Testis (tissue), 2 donors: ENCODE data around the gene GPC6.

ENCODE experiments used
- POLR2A ChIP-seq: fragments of 450-650 bp; IDR thresholded peaks from one replicate; pipeline ENCODE4 v1.6.1; 2017; ENCODE audit warnings: antibody characterized with exemption, mild to moderate bottlenecking, moderate library complexity
- TF ChIP-seq, protein P1 (sequence below), 3 experiments: fragments of 450-650 bp in 2 of 3; fragments of 200-600 bp in 1 of 3; sonication (generic) in 1 of 3; IDR thresholded peaks; one replicate each; pipeline ENCODE4 v1.5.1; 2016 to 2019; ENCODE audit warnings: antibody characterized with exemption in 3 of 3, mild to moderate bottlenecking in 2 of 3, moderate library complexity in 1 of 3

DNA sequence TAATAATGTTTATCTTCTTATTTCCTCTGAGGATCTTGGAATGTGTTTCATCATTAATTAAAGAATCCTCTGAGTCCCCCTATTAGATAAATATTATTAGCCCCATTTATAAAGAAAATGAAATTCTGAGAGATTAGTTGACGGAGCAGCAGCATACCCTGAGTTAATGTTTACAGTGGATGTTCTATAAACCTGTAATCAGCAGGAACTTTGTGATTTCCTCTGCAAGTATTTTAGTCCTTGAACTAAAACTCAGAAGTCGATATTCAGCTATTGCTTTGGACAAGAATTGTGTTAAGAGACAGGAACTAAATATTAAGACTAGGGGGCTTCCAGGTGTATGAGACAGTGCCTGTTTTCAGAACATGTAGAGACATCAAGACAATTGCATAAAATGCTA, 1009.5 kb downstream of the GPC6 start:
- TF ChIP-seq, protein P1, sequence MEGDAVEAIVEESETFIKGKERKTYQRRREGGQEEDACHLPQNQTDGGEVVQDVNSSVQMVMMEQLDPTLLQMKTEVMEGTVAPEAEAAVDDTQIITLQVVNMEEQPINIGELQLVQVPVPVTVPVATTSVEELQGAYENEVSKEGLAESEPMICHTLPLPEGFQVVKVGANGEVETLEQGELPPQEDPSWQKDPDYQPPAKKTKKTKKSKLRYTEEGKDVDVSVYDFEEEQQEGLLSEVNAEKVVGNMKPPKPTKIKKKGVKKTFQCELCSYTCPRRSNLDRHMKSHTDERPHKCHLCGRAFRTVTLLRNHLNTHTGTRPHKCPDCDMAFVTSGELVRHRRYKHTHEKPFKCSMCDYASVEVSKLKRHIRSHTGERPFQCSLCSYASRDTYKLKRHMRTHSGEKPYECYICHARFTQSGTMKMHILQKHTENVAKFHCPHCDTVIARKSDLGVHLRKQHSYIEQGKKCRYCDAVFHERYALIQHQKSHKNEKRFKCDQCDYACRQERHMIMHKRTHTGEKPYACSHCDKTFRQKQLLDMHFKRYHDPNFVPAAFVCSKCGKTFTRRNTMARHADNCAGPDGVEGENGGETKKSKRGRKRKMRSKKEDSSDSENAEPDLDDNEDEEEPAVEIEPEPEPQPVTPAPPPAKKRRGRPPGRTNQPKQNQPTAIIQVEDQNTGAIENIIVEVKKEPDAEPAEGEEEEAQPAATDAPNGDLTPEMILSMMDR (IDR thresholded peaks at IDR 0.05), result no peak
- TF ChIP-seq POLR2A, result no peak
